LNCaP clone FGC (cell line): ENCODE results near the gene COX15.
A peak's percentile ranks its signal among the peaks of the same experiment; 100 is the strongest.

Source experiments
- DNase-seq: peaks from one replicate; pipeline ENCODE4 v3.0.0-alpha.2; 2011; ENCODE audit warnings: low read depth
- H3K4me3 ChIP-seq: 2 replicates; pipeline ENCODE4 v1.5.1; 2011; ENCODE audit warnings: mild to moderate bottlenecking, low read depth, low read length, control low read depth
- CTCF ChIP-seq: IDR thresholded peaks from 2 replicates; pipeline ENCODE4 v1.5.1; 2012; ENCODE audit warnings: mild to moderate bottlenecking; ENCODE audit not compliant: control insufficient read depth, insufficient read depth; ENCODE audit errors: extremely low read depth

The COX15 gene

GRCh38 chr10:99732033-99732842 is at the start of gene COX15, which contains the start of gene CUTC:
Gene COX15 (minus strand): TSS chr10:99732127. CDS start chr10:99732049, 78 bp downstream.
Gene CUTC (plus strand): TSS chr10:99732234. CDS start chr10:99732349, 115 bp downstream.
- peak within 1 kb of the TSS; percentile 81 for H3K4me3 ChIP-seq
- DNase-seq = peak; percentile 78
- peak; percentile 27; the same call in 1 of the 2 replicates for TF ChIP-seq CTCF

- no peak for TF ChIP-seq CTCF
- DNase-seq = no peak
- H3K4me3 ChIP-seq = no peak overlapping the region
Measured at GRCh38 chr10:99779335-99779734, 47.4 kb upstream of the COX15 start.

GRCh38 chr10:99777918-99778714 is 46.2 kb upstream of the COX15 start:
- H3K4me3 ChIP-seq = no peak overlapping the region
- no peak for DNase-seq
- TF ChIP-seq CTCF = no peak

GRCh38 chr10:99775850-99776249 is 43.9 kb upstream of the COX15 start:
- no peak overlapping the region for H3K4me3 ChIP-seq
- no peak for DNase-seq
- TF ChIP-seq CTCF = no peak

GRCh38 chr10:99770408-99771045 is 38.6 kb upstream of the COX15 start:
- no peak for TF ChIP-seq CTCF
- no peak overlapping the region for H3K4me3 ChIP-seq
- no peak for DNase-seq

- no peak for TF ChIP-seq CTCF
- DNase-seq = no peak
- no peak overlapping the region for H3K4me3 ChIP-seq
Measured at GRCh38 chr10:99769706-99770105, 37.8 kb upstream of the COX15 start.
